ENCODE measurements around the gene ARL16.

DNA sequence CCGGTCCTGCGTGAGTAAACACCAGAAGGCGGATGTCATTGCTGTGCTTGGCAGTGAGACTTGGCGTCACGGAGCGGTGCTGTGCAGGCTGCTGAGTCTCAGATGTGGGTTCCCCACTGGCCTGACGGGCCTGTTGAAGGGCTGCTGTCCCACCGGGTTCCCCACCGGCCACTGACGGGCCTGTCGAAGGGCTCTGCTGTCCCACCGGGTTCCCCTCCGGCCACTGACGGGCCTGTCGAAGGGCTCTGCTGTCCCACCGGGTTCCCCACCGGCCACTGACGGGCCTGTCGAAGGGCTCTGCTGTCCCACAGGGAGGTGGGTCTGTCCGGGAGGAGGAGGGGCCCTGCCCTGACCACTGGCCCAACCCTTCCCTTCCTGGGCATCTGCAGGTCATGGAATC lies 3.0 kb upstream of the ARL16 start:
- TF ChIP-seq, protein P1, sequence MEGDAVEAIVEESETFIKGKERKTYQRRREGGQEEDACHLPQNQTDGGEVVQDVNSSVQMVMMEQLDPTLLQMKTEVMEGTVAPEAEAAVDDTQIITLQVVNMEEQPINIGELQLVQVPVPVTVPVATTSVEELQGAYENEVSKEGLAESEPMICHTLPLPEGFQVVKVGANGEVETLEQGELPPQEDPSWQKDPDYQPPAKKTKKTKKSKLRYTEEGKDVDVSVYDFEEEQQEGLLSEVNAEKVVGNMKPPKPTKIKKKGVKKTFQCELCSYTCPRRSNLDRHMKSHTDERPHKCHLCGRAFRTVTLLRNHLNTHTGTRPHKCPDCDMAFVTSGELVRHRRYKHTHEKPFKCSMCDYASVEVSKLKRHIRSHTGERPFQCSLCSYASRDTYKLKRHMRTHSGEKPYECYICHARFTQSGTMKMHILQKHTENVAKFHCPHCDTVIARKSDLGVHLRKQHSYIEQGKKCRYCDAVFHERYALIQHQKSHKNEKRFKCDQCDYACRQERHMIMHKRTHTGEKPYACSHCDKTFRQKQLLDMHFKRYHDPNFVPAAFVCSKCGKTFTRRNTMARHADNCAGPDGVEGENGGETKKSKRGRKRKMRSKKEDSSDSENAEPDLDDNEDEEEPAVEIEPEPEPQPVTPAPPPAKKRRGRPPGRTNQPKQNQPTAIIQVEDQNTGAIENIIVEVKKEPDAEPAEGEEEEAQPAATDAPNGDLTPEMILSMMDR (IDR thresholded peaks at IDR 0.05) = no peak
- no peak for TF ChIP-seq POLR2A (IDR thresholded peaks at IDR 0.05)
